Vagina (tissue), 2 donors: ENCODE data around the gene NUB1. TPM values are rescaled to one million over a fixed set of nuclear protein-coding genes. Genes with fewer than 3 reads are reported as not detected.

Experiments
- DNase-seq, 2 donors: peaks; one replicate each; pipeline ENCODE4 v3.0.0-alpha.2; 2017; ENCODE audit errors: extremely low spot score in 2 of 2
- H3K27ac ChIP-seq: fragments of 200-600 bp; sonication (generic); one replicate; pipeline ENCODE4 v1.5.1; 2019
- H3K27me3 ChIP-seq: fragments of 200-600 bp; sonication (generic); one replicate; pipeline ENCODE4 v1.5.1; 2019
- H3K36me3 ChIP-seq, 2 donors: fragments of 200-600 bp; sonication (generic); one replicate each; pipeline ENCODE4 v1.5.1; 2017 to 2019
- H3K4me1 ChIP-seq: fragments of 200-600 bp; sonication (generic); one replicate; pipeline ENCODE4 v1.5.1; 2019
- H3K4me3 ChIP-seq, 2 donors: fragments of 200-600 bp; sonication (generic); 1 replicate in 1 of 2; 2 replicates in 1 of 2; pipeline ENCODE4 v1.5.1; 2016 to 2019
- H3K9me3 ChIP-seq: fragments of 200-600 bp; sonication (generic); one replicate; pipeline ENCODE4 v1.5.1; 2019
- POLR2A ChIP-seq, 2 donors: fragments of 450-650 bp; IDR thresholded peaks; one replicate each; pipeline ENCODE4 v1.6.1; 2017; ENCODE audit warnings: antibody characterized with exemption in 2 of 2, mild to moderate bottlenecking in 2 of 2, moderate library complexity in 2 of 2
- POLR2AphosphoS5 ChIP-seq, 2 donors: sonication (generic); formaldehyde crosslinking; IDR thresholded peaks; one replicate each; pipeline ENCODE4 v1.9.0; 2017; ENCODE audit warnings: antibody characterized with exemption in 2 of 2, mild to moderate bottlenecking in 2 of 2, low read depth in 1 of 2; ENCODE audit not compliant: insufficient read depth in 1 of 2
- intact Hi-C: fragments of 100-400 bp; cut with DNase I; formaldehyde crosslinking; loops from one replicate; pipeline ENCODE4 v1.15.1; 2023
- total RNA-seq: library from RNA; depleted of rRNA; stranded (reverse); fragments of >200 nt; gene quantifications from one replicate; pipeline ENCODE4 v1.2.3, GENCODE V29; 2016
- TF ChIP-seq, protein P1 (sequence below), 3 experiments: fragments of 450-650 bp in 2 of 3; fragments of 200-600 bp in 1 of 3; sonication (generic) in 1 of 3; IDR thresholded peaks; one replicate each; pipeline ENCODE4 v1.5.1; 2017 to 2019; ENCODE audit warnings: antibody characterized with exemption in 3 of 3, mild to moderate bottlenecking in 2 of 3, moderate library complexity in 2 of 3

NUB1 gene
- total RNA-seq, 1 donor from 2014 or later = 46.2 TPM

DNA sequence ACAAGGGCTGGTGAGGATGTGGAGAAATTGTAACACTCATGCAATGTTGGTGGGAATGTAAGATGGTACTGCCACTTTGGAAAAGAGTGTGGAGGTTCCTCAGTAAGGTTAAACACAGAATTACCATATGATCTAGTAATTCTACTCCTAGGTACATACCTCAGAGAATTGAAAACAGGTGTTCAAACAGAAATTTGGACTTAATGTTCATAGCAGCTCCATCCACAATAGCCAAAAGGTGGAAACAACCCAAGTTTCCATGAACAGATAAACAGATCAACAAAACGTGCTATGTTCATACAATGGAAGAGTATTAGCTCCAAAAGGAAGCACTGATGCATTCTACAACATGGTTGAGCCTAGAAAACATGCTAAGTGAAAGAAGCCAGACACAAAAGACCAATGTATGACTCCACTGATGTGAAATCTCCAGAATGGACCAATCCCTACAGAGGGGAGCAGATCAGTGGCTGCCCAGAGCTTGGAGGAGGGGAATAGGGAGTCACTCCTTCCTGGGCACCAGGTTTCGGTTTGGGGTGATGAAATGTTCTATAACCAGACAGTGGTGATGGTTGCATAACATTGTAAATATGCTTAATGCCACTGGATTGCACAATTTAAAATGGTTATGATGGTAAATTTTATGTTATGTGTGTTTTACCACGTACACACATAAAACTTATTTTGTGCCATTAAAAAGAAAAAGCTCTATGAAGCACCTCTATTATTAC is 73.9 kb downstream of the NUB1 start:
- H3K4me3 ChIP-seq = no peak overlapping the region
- TF ChIP-seq, protein P1, sequence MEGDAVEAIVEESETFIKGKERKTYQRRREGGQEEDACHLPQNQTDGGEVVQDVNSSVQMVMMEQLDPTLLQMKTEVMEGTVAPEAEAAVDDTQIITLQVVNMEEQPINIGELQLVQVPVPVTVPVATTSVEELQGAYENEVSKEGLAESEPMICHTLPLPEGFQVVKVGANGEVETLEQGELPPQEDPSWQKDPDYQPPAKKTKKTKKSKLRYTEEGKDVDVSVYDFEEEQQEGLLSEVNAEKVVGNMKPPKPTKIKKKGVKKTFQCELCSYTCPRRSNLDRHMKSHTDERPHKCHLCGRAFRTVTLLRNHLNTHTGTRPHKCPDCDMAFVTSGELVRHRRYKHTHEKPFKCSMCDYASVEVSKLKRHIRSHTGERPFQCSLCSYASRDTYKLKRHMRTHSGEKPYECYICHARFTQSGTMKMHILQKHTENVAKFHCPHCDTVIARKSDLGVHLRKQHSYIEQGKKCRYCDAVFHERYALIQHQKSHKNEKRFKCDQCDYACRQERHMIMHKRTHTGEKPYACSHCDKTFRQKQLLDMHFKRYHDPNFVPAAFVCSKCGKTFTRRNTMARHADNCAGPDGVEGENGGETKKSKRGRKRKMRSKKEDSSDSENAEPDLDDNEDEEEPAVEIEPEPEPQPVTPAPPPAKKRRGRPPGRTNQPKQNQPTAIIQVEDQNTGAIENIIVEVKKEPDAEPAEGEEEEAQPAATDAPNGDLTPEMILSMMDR (IDR thresholded peaks at IDR 0.05) = no peak
- TF ChIP-seq POLR2A (IDR thresholded peaks at IDR 0.05) (no peak), POLR2AphosphoS5 (IDR thresholded peaks at IDR 0.05; ENCODE audit: insufficient read depth in 1 of 2, low read depth in 1 of 2) (no peak)
- H3K9me3 ChIP-seq = peaks cover 3% of the 10 kb centered on the region
- H3K27ac ChIP-seq = no peak overlapping the region
- intact Hi-C loops = no loop called here
- no peaks in the 10 kb centered on the region for H3K36me3 ChIP-seq
- DNase-seq = no peak
- peaks cover 9% of the 10 kb centered on the region for H3K4me1 ChIP-seq
- no peaks in the 10 kb centered on the region for H3K27me3 ChIP-seq

DNA sequence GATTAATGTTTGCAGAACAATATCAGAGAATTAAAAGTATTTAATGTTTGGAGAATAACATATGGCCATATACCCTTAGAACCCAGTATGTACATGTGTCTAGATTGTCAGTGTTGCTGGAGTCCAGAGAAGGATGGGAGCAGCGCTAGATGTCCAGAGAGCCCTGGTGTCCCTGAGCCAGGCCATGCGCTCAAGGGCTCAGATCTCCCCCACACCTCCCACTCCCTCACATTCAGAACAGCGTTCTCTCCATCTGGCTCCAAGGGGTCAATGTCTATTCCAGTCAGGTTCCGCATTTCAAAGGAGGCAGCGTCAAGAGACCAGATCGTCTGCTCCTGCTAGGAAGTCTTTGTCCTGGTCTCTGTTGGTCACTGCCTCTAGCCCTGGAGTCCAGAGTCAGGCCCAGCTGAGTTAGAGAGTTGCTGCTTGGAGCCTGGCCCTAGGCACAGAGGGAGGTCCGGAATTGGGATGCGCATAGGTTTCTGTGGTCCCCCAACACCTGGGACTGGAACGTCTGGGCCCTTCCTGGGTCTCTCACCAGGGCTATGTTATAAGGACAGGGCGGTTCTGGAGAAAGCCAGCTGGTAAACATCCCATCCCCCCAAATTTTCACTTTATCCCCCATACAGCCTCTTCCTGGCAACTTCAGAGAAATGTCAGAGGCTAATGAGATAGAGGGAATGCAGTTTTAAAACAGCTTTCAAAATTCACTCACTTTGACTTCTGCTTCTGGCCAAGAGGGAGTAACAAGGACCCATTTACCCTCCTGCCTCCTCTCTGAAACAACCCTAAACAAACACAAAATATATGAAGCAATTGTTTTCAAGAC is 74.7 kb downstream of the NUB1 start:
- DNase-seq = no peak

DNA sequence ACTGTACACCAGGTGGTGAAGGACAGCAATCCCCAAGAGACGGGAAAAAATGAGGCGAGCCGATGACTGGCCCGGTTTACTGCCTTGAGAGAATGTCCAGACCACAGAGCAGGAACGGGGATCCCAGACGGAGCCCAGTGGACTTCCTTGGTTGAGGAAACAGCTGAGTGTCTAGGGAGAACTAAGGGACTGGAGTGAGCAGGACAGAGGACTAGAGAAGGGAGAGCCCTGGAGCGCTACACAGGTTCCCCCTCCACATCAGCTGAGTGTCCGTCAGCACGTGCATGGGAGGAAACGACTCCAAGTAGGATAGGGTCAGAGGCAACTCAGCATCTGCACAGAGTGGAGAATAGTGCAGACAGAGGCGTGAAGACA is 75.3 kb downstream of the NUB1 start:
- Histone ChIP-seq H3K27me3 (no peaks in the 10 kb centered on the region), H3K9me3 (peaks cover 3% of the 10 kb centered on the region), H3K4me3 (no peak overlapping the region), H3K27ac (no peak overlapping the region), H3K36me3 (no peaks in the 10 kb centered on the region), H3K4me1 (peaks cover 6% of the 10 kb centered on the region)
- DNase-seq = no peak
- TF ChIP-seq POLR2A (IDR thresholded peaks at IDR 0.05) (no peak), POLR2AphosphoS5 (IDR thresholded peaks at IDR 0.05; ENCODE audit: insufficient read depth in 1 of 2, low read depth in 1 of 2) (no peak)
- TF ChIP-seq, protein P1 (IDR thresholded peaks at IDR 0.05) = no peak
- intact Hi-C loops = no loop called here

More for the DNA sequence above, 74.7 kb downstream of the NUB1 start:
- TF ChIP-seq POLR2A (IDR thresholded peaks at IDR 0.05) (no peak), POLR2AphosphoS5 (IDR thresholded peaks at IDR 0.05; ENCODE audit: insufficient read depth in 1 of 2, low read depth in 1 of 2) (no peak)
- TF ChIP-seq, protein P1 (IDR thresholded peaks at IDR 0.05) = no peak
- Histone ChIP-seq H3K4me1 (peaks cover 6% of the 10 kb centered on the region), H3K4me3 (no peak overlapping the region), H3K27me3 (no peaks in the 10 kb centered on the region), H3K36me3 (no peaks in the 10 kb centered on the region), H3K9me3 (peaks cover 3% of the 10 kb centered on the region), H3K27ac (no peak overlapping the region)
- intact Hi-C loops = no loop called here

DNA sequence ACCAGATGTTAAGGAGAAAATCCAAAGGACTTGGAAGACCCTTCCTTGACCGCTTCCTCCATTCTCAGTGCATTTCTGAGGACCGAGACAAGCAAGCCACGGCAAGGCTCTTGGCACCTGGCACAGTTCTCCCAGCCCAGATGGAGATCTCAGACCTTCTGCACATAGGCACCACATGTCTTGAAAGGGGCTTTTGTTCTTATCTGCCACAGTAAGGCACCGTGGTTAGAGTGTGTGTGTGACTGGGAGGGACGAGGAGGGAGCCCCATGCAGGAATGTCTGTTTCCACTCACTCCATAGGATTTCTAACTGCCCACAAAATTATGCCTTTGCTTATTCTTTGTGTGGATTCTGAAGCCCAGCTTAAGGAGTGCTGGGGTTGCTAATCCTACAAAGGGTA is 78.5 kb downstream of the NUB1 start:
- no peaks in the 10 kb centered on the region for H3K27me3 ChIP-seq
- no peak overlapping the region for H3K27ac ChIP-seq
- no peak for TF ChIP-seq POLR2AphosphoS5 (IDR thresholded peaks at IDR 0.05; ENCODE audit: insufficient read depth in 1 of 2, low read depth in 1 of 2)
- TF ChIP-seq POLR2A (IDR thresholded peaks at IDR 0.05) = no peak
- TF ChIP-seq, protein P1 (IDR thresholded peaks at IDR 0.05) = no peak
- intact Hi-C loops = no loop called here
- peaks cover 3% of the 10 kb centered on the region for H3K9me3 ChIP-seq
- H3K36me3 ChIP-seq = no peaks in the 10 kb centered on the region
- H3K4me3 ChIP-seq = no peak overlapping the region
- peaks cover 15% of the 10 kb centered on the region for H3K4me1 ChIP-seq
- no peak for DNase-seq

DNA sequence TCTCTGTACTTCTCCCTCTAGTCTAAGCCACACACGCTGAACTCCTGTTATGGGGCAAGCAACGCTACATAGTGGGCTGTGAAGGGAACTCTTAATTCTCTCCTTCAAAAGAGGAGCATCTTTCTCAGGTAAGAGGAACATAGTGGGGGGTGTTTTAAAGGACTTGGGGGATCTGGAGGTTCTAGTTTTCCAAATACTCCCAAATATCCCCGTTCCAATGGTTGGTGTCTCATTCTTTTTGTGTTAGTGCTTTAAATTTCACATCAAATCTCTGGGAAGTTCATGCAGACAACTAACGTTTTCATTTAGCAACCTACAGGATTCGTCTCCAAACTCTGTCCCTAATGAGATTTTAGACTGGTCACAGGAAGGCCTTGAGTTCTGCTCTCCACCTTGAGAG is 80.6 kb downstream of the NUB1 start:
- Histone ChIP-seq H3K36me3 (no peaks in the 10 kb centered on the region), H3K4me3 (no peak overlapping the region), H3K27me3 (no peaks in the 10 kb centered on the region), H3K4me1 (peaks cover 23% of the 10 kb centered on the region), H3K27ac (no peak overlapping the region), H3K9me3 (peaks cover 3% of the 10 kb centered on the region)
- TF ChIP-seq, protein P1 (IDR thresholded peaks at IDR 0.05) = no peak
- TF ChIP-seq POLR2A (IDR thresholded peaks at IDR 0.05) (no peak), POLR2AphosphoS5 (IDR thresholded peaks at IDR 0.05; ENCODE audit: insufficient read depth in 1 of 2, low read depth in 1 of 2) (no peak)
- DNase-seq = no peak
- intact Hi-C loops = no loop called here
